Activated CD4-positive, CD25-positive, alpha-beta regulatory T cell treated with anti-CD3 and anti-CD28 coated beads, Interleukin-2, amount 50 U/mL, for 24 hours (primary cell): ENCODE measurements around the gene C9orf72.
"Not testable (repeated sequence)": the region's sequence is repeated elsewhere in the genome, so short reads cannot be mapped to it uniquely, and the experiment has no call there.

Source experiments
- ATAC-seq, 2 donors: fragments of 150-1000 bp; cut with Tn5 transposase; one replicate each; pipeline ENCODE4 v1.10.0; 2021; ENCODE audit warnings: mild to moderate bottlenecking in 1 of 2, moderate library complexity in 1 of 2

The C9orf72 gene

GRCh38 chr9:27510780-27511179 lies 62.5 kb downstream of the C9orf72 start:
- no peak for ATAC-seq

GRCh38 chr9:27506981-27507380 lies 66.3 kb downstream of the C9orf72 start:
- no peak for ATAC-seq

GRCh38 chr9:27505744-27506161 lies 67.5 kb downstream of the C9orf72 start:
- no peak for ATAC-seq

- no peak for ATAC-seq
These were observed 69.0 kb downstream of the C9orf72 start for GRCh38 chr9:27504259-27504658.

GRCh38 chr9:27503623-27504022 lies 69.7 kb downstream of the C9orf72 start:
- no peak for ATAC-seq

GRCh38 chr9:27500902-27501301 lies 72.4 kb downstream of the C9orf72 start:
- ATAC-seq, result not testable (repeated sequence)

- peak; percentile 33 to 41 for ATAC-seq
These were observed 73.8 kb downstream of the C9orf72 start for GRCh38 chr9:27499451-27499850.

GRCh38 chr9:27497883-27498417 lies 75.3 kb downstream of the C9orf72 start:
- no peak for ATAC-seq
